ENCODE data around the gene DKK3.

Gene DKK3

GRCh38 chr11:11937433-11937832, 71.0 kb downstream of the DKK3 start:
- TF ChIP-seq TSHZ2 (CRISPR knock-in tag; IDR thresholded peaks at IDR 0.05) (no peak), ZC3H10 (CRISPR knock-in tag; IDR thresholded peaks at IDR 0.05) (no peak), PATZ1 (CRISPR knock-in tag; IDR thresholded peaks at IDR 0.05; ENCODE audit: borderline replicate concordance) (no peak), CREB5 (CRISPR knock-in tag; IDR thresholded peaks at IDR 0.05; ENCODE audit: low read depth) (no peak), ZFP3 (CRISPR knock-in tag; IDR thresholded peaks at IDR 0.05) (no peak)
- no peak for ATAC-seq

- ATAC-seq, result no peak
- TF ChIP-seq TCF4 (CRISPR knock-in tag; IDR thresholded peaks at IDR 0.05; ENCODE audit: borderline replicate concordance) (no peak), PPARA (CRISPR knock-in tag; IDR thresholded peaks at IDR 0.05; ENCODE audit: borderline replicate concordance) (no peak)
Measured at GRCh38 chr11:11935536-11935935, 72.9 kb downstream of the DKK3 start.

DNA sequence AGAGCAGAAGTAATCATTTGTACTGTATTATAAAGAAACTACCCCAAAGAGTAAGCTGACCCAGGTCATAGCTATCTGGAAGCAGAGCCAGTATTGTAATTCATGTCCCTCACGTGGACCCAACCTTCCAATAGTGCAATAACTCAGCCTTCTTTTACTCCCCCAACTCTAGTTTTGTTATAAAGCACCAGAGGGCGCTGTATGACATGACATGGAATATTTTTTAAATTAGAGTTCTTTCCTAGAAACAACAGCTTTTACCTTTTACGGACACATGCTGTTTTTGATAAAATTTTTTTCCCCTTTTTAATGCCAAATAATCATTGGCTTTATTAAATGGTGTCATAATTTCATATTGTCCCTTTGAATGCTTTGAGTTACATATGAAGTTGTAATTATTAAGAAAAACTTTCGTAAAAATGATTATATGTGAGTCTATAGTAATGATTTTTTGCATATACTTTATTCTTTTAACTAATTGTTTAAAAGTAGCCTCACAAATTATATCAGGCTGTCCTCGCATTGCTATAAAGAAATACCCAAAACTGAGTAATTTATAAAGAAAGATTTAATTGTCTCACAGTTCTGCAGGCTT, 76.9 kb downstream of the DKK3 start:
- peak; percentile 92 for ATAC-seq

More for the DNA sequence above, 76.9 kb downstream of the DKK3 start:
- no peak for TF ChIP-seq CSDC2 (CRISPR knock-in tag; IDR thresholded peaks at IDR 0.05)
- no peak for TF ChIP-seq ZFP30 (CRISPR knock-in tag; IDR thresholded peaks at IDR 0.05)
- no peak for TF ChIP-seq ZFP3 (CRISPR knock-in tag; IDR thresholded peaks at IDR 0.05)
- TF ChIP-seq RARB (CRISPR knock-in tag; IDR thresholded peaks at IDR 0.05), result no peak
- TF ChIP-seq TOX (CRISPR knock-in tag; IDR thresholded peaks at IDR 0.05; ENCODE audit: borderline replicate concordance), result no peak
- TF ChIP-seq TSHZ2 (CRISPR knock-in tag; IDR thresholded peaks at IDR 0.05), result no peak
- TF ChIP-seq BACH2 (CRISPR knock-in tag; IDR thresholded peaks at IDR 0.05; ENCODE audit: borderline replicate concordance), result no peak
- no peak for TF ChIP-seq PATZ1 (CRISPR knock-in tag; IDR thresholded peaks at IDR 0.05; ENCODE audit: borderline replicate concordance)

Measured in SK-N-SH treated with all-trans-retinoic acid at 6 μM for 48 hours (cell line).